ENCODE data around the gene C1QTNF2.

DNA sequence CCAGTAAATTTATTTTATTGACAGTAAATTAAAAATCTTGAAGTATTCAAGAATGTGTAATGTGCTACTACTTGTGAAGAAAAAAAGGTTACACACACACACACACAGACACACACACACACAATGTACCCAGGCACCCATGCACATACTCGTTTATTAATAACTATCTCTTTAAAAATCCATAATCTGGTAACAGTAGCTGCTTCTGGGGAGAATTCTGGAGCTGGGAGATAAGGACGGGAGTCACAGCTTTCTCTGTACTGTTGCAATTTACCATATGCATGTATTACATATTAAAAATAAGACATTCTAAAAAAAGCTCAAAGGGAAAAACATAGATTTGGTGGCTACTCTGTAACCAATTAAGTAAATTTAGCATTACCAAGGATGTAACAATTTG lies 7.9 kb upstream of the C1QTNF2 start:
- TF ChIP-seq, protein P1, sequence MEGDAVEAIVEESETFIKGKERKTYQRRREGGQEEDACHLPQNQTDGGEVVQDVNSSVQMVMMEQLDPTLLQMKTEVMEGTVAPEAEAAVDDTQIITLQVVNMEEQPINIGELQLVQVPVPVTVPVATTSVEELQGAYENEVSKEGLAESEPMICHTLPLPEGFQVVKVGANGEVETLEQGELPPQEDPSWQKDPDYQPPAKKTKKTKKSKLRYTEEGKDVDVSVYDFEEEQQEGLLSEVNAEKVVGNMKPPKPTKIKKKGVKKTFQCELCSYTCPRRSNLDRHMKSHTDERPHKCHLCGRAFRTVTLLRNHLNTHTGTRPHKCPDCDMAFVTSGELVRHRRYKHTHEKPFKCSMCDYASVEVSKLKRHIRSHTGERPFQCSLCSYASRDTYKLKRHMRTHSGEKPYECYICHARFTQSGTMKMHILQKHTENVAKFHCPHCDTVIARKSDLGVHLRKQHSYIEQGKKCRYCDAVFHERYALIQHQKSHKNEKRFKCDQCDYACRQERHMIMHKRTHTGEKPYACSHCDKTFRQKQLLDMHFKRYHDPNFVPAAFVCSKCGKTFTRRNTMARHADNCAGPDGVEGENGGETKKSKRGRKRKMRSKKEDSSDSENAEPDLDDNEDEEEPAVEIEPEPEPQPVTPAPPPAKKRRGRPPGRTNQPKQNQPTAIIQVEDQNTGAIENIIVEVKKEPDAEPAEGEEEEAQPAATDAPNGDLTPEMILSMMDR (IDR thresholded peaks at IDR 0.05): no peak
- TF ChIP-seq EP300 (IDR thresholded peaks at IDR 0.05) (no peak), POLR2AphosphoS5 (IDR thresholded peaks at IDR 0.05) (no peak)

All from stomach (tissue), 4 donors.